Stomach smooth muscle (tissue), 2 donors: ENCODE measurements around the gene UQCR10.

ENCODE experiments used
- H3K27ac ChIP-seq: one replicate; pipeline ENCODE4 v1.7.0; 2013; ENCODE audit warnings: mild to moderate bottlenecking, low read length, inconsistent platforms
- H3K27me3 ChIP-seq, 2 donors: one replicate each; pipeline ENCODE4 v1.7.0; 2013; ENCODE audit warnings: low read length in 2 of 2; ENCODE audit not compliant: insufficient read depth in 2 of 2, control insufficient read depth in 1 of 2
- H3K36me3 ChIP-seq, 2 donors: one replicate each; pipeline ENCODE4 v1.7.0; 2013; ENCODE audit warnings: low read length in 2 of 2; ENCODE audit not compliant: control insufficient read depth in 2 of 2, insufficient read depth in 2 of 2
- H3K4me1 ChIP-seq: one replicate; pipeline ENCODE4 v1.7.0; 2013; ENCODE audit warnings: low read length; ENCODE audit not compliant: control insufficient read depth, insufficient read depth
- H3K4me3 ChIP-seq, 2 donors: one replicate each; pipeline ENCODE4 v1.7.0; 2013; ENCODE audit warnings: low read length in 2 of 2
- H3K9ac ChIP-seq, 2 donors: one replicate each; pipeline ENCODE4 v1.7.0; 2013; ENCODE audit warnings: low read length in 2 of 2, mild to moderate bottlenecking in 1 of 2
- H3K9me3 ChIP-seq, 2 donors: one replicate each; pipeline ENCODE4 v1.7.0; 2013; ENCODE audit warnings: low read length in 2 of 2; ENCODE audit not compliant: control insufficient read depth in 2 of 2
- donor health status: healthy.
- donor health status: Pancreatic carcinoma.

UQCR10 gene

DNA sequence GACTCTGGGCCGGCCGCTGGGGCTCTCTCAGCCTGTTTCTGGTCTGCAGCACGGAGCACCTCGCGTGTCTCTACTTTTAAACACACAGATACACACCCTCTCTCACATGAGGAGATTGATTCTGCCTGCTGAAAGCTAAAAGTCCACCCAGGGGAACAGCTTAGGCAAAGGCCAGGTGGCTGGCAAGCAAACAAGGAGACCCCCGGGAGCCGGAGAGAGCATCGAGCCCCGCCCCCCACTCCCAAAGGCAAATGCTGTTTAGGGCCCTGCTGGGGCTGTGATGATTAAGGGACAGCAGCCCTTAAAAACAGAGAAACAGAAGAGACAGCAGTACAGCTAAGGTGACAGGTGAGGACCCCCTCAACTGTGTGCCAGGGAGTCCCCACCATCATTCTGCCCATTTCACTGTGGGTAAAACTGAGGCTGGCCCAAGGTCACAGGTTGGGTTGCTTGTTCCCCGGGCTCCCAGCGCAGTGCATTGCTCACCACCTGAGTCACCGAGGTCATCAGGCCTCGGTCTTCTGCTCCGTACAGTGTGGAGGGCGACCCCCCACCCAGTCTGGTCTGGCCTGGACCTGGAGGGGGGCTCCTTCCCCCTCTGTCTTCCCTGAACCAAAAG lies 40.5 kb upstream of the UQCR10 start:
- no peaks in the 10 kb centered on the region for H3K4me1 ChIP-seq
- no peak overlapping the region for H3K4me3 ChIP-seq
- peaks cover 0 to 4% of the 10 kb centered on the region in 2 donors for H3K36me3 ChIP-seq
- H3K9me3 ChIP-seq = no peaks in the 10 kb centered on the region
- H3K27me3 ChIP-seq = peaks cover 2 to 3% of the 10 kb centered on the region in 2 donors
- no peak overlapping the region for H3K27ac ChIP-seq
- H3K9ac ChIP-seq = no peak overlapping the region

DNA sequence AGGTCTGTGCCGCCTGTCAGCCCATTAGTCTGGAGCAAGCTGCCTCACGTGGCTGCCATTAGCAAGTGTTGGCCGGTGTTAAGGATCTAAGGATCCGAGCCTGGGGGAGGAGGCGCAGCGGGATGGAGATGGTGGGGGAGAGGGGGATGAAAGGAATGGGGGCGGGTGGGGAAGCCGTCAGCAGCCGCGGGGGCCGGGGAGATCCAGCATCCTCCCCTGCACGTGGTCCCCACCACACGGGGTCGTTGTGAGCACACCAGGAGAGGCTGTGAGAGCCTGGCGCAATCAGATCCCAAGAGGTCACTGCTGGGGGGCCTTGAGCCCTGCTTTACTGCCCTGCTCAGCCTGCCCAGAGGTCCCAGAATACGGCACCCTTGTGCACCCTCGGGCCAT lies 40.0 kb upstream of the UQCR10 start:
- Histone ChIP-seq H3K27me3 (peaks cover 0 to 2% of the 10 kb centered on the region in 2 donors), H3K9ac (no peak overlapping the region), H3K9me3 (no peaks in the 10 kb centered on the region), H3K27ac (no peak overlapping the region), H3K4me3 (no peak overlapping the region), H3K4me1 (no peaks in the 10 kb centered on the region), H3K36me3 (peaks cover 0 to 4% of the 10 kb centered on the region in 2 donors)

DNA sequence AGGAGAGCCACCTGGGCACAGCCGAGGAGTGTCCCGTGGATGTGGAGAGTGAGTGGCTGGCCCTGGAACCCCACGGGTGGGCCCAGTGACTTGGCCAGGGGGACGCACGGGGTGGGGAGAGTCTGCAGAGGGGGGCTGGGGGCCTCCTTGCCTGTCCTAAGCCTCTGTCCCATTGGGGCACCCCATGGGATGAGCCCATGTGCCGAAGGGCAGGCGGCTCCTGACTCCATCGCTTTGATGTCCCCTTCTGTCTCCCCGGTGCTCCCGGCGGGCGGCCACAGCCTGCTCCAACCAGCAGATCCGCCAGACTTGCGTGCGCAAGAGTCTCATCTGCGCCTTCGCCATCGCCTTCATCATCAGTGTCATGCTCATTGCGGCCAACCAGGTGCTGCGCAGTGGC lies 38.0 kb upstream of the UQCR10 start:
- H3K27ac ChIP-seq = no peak overlapping the region
- H3K27me3 ChIP-seq = no peaks in the 10 kb centered on the region
- H3K4me3 ChIP-seq = no peak overlapping the region
- no peak overlapping the region for H3K9ac ChIP-seq
- H3K9me3 ChIP-seq = no peaks in the 10 kb centered on the region
- peaks cover 0 to 5% of the 10 kb centered on the region in 2 donors for H3K36me3 ChIP-seq
- no peaks in the 10 kb centered on the region for H3K4me1 ChIP-seq

DNA sequence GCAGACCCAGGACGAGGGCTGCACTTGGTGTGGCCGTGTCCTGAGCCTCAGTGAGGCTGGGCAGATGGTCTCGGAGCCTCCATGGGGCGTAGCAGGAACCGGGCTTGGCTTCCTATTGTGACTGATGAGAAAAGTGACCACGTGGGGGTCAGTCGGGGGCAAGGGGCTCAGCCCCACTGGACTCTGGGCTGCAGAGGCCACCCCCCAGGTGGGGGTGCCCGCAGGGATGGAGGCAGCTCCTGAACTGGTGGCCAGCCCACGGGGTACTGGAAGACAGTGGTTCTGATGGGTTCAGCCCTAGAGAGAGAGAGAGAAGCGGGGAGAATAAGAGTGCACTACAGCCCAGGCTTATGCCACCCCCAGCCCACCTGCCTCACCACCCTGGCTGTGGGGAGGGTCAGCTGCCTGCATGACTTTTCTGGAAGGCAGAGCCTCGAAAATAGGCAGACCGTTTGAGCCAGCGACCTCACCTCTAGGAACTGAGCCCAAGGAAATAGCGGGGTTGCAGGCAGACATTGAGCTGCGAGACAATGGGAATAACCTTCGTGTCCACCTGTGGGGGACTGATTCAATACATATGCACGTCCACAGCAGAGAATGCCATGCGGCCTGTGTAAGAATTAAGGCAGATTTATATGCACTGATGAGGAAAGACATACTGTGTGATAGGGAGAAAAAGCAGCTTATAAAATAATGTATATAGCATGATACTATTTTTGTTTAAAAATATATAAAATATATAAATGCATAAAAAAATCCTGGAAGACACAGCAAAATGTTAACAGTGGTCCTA lies 35.9 kb upstream of the UQCR10 start:
- no peaks in the 10 kb centered on the region for H3K4me1 ChIP-seq
- H3K9me3 ChIP-seq = no peaks in the 10 kb centered on the region
- no peaks in the 10 kb centered on the region for H3K27me3 ChIP-seq
- peaks cover 0 to 10% of the 10 kb centered on the region in 2 donors for H3K36me3 ChIP-seq
- H3K9ac ChIP-seq = no peak overlapping the region
- H3K27ac ChIP-seq = no peak overlapping the region
- no peak overlapping the region for H3K4me3 ChIP-seq

DNA sequence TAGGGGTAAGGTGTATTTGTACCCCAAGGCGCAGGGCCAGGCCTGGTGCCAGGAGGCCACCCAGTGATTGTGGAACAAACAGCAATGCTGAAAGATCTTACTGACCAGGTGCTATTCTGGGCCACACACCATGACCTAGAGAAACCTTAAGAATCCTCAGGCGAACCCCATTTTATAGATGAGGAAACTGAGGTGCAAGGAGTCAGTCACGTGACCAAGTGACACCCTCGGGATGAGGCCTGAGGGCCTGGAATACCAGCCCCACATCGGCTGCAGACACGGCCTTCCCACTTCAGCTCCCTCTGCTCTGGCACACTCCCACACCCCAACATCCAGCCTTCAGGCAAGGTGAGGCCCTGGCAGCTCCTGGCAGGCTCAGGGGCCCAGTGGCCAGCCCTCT lies 34.3 kb upstream of the UQCR10 start:
- peaks cover 0 to 10% of the 10 kb centered on the region in 2 donors for H3K36me3 ChIP-seq

DNA sequence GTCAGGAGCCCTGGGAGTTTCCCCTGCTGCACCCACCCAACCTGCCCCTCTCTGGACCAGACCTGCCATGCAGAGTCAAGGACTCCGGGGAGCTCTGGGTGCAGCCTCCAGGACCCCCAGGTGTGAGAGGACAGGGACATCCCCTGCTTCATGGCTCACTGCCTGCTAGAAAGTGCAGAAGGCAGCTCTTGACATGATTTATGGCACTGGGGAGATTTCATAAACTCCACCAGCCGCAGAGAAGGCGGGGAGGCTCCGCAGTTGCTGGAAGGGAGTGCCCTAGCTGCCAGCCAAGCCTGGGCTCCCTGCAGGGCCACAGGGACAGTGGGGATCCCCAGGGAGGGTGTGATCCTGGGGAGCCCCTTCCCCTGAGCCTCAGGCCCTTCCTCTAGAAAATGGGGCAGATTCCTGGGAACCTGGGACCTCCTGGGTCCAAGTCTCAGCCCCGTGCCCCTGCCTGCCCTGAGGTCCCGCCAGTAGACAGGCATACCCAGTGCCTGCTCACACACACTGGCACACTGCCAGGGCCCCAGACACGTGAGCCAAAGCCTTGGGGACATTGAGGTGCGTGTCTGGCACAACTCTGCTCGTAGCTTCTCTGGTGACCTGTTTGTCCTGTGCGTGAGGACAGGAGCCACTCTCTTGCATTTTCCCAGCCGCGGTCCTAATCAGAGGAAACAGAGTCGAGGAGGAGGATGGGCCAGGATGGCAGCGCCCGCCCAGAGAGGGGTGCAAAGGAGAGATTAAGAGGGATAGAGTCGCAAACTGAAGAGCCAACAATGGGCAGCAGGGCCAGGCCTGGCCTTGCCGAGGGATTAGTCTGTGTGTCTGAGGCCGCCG lies 33.6 kb upstream of the UQCR10 start:
- no peaks in the 10 kb centered on the region for H3K27me3 ChIP-seq
- H3K27ac ChIP-seq = no peak overlapping the region

More for the DNA sequence above, 34.3 kb upstream of the UQCR10 start:
- no peak overlapping the region for H3K4me3 ChIP-seq
- H3K9me3 ChIP-seq = no peaks in the 10 kb centered on the region
- no peaks in the 10 kb centered on the region for H3K27me3 ChIP-seq
- no peaks in the 10 kb centered on the region for H3K4me1 ChIP-seq
- no peak overlapping the region for H3K27ac ChIP-seq
- no peak overlapping the region for H3K9ac ChIP-seq

DNA sequence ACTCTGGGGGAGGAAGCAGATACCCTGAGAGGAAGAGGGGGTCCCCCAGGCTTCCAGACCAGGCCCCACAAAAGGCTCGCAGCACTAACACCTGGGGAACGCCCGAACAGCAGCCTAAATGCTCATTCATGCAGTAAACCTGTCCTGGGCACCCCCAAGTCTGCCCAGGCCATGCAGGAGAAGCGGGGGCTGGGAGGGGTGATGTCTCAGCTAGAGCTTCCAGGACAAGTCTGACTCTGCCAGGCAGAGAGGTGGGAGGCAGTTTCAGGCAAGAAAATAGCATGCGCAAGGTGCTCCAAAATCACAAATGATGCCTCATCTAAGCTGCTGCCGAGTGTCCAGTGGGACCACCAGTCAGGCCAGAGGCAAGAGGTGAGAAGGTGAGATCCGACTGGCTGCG lies 32.8 kb upstream of the UQCR10 start:
- Histone ChIP-seq H3K27me3 (no peaks in the 10 kb centered on the region), H3K27ac (no peak overlapping the region), H3K4me3 (no peak overlapping the region), H3K36me3 (peaks cover under 1 to 13% of the 10 kb centered on the region in 2 donors), H3K4me1 (no peaks in the 10 kb centered on the region), H3K9me3 (no peaks in the 10 kb centered on the region), H3K9ac (no peak overlapping the region)

More for the DNA sequence above, 33.6 kb upstream of the UQCR10 start:
- H3K9me3 ChIP-seq = no peaks in the 10 kb centered on the region
- H3K9ac ChIP-seq = no peak overlapping the region
- H3K36me3 ChIP-seq = peaks cover 0 to 10% of the 10 kb centered on the region in 2 donors
- no peaks in the 10 kb centered on the region for H3K4me1 ChIP-seq
- no peak overlapping the region for H3K4me3 ChIP-seq

DNA sequence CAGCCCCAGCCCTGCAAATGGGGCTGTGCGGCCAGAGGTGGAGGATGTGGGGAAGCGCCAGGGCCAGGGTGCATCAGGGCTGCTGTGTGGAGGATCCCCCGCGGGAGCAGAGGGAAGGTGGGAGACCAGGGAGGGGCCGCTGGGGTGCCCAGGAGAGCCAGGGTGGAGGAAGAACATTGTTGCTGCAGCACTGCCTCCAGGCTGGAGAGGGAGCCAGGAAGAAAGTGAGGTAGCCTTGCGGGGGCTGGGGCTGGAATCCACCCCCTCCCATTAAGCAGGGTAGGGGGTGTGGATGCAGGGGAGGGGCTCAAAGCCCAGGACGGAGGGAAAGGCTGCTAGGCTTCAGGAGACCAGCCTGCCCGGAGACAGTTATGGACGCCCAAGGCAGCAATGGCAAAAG lies 32.3 kb upstream of the UQCR10 start:
- H3K9ac ChIP-seq = no peak overlapping the region
- H3K9me3 ChIP-seq = no peaks in the 10 kb centered on the region
- H3K4me1 ChIP-seq = no peaks in the 10 kb centered on the region
- no peak overlapping the region for H3K27ac ChIP-seq
- H3K4me3 ChIP-seq = no peak overlapping the region
- no peaks in the 10 kb centered on the region for H3K27me3 ChIP-seq
- peaks cover 5 to 13% of the 10 kb centered on the region in 2 donors for H3K36me3 ChIP-seq

DNA sequence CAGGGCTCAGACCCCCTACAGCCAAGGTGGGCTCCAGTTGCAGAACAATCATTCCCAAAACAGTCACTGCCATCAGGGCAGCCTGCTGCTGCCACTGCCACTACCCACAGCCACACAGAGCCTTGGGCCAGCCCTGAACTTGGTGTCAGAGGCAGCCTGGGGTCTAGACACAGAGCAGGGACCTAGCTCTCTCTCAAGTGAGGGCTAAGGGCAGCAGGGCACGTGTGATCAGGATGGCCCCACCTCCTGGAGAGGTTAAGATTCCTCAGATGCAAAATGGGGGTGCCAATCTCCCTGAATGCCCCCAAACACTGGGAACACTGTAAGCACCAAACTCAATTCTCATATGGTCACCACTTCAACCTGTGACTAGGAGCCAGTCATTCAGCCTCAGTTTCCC lies 31.8 kb upstream of the UQCR10 start:
- no peaks in the 10 kb centered on the region for H3K4me1 ChIP-seq
- no peaks in the 10 kb centered on the region for H3K9me3 ChIP-seq
- H3K9ac ChIP-seq = no peak overlapping the region
- no peaks in the 10 kb centered on the region for H3K27me3 ChIP-seq
- H3K36me3 ChIP-seq = peaks cover 9 to 13% of the 10 kb centered on the region in 2 donors
- H3K4me3 ChIP-seq = no peak overlapping the region
- no peak overlapping the region for H3K27ac ChIP-seq

DNA sequence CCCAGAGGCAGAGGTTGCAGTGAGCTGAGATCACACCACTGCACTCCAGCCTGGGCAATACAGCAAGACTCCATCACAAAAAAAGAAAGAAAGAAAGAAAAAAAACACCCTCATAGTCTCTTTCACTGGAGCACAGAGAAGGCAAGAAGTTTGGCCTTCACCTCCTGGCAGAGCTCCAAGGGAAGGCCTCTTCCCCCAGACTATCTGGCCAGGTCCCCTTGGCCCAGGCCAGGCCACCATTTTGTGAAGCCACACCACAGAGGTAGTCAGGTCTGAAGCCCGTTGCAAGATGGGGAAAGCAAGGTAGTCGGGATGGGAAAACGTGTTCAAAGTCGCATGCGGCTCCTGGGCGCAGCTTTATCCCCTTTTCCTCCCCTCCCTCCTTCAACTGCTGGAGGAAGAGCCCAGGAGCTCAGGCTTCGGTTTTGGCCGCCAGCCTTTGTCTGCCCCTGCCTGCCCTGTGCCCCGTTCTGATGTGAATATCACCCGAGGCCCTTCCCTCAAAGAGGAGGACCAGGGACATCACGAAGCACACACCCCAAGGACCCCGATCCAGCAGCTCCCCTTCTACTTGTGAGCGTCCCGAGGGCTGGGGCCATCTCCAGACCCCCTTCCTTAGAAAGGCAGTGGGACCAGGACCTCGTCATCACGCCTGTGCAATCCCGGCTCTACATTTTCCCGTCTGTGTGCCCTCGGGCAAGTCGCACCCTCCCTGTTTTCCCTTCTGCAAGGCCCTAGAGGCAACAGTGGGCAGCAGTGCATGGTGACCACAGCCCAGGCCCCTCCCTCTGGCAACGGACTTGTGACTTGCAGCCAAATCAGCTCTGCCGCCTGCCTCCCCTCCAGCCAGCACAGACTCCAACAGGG lies 29.7 kb upstream of the UQCR10 start:
- no peaks in the 10 kb centered on the region for H3K9me3 ChIP-seq
- H3K4me3 ChIP-seq = no peak overlapping the region
- no peak overlapping the region for H3K9ac ChIP-seq
- H3K27me3 ChIP-seq = no peaks in the 10 kb centered on the region
- H3K36me3 ChIP-seq = peaks cover 18 to 23% of the 10 kb centered on the region in 2 donors
- H3K27ac ChIP-seq = no peak overlapping the region
- H3K4me1 ChIP-seq = no peaks in the 10 kb centered on the region
